Measurements from ENCODE around the gene INSIG2. TPM values are rescaled to one million over a fixed set of nuclear protein-coding genes. Genes with fewer than 3 reads are reported as not detected.

The INSIG2 gene
- polyA plus RNA-seq, 4 donors, result 28.5 to 37.6 (median 34.4) TPM

- DNase-seq (ENCODE audit: low read depth in 4 of 4, low spot score in 3 of 4), result no peak
These were observed 36.1 kb downstream of the INSIG2 start for GRCh38 chr2:118124288-118124891.

GRCh38 chr2:118127250-118127649, 39.0 kb downstream of the INSIG2 start:
- DNase-seq (ENCODE audit: low read depth in 4 of 4, low spot score in 3 of 4), result no peak

- DNase-seq (ENCODE audit: low read depth in 4 of 4, low spot score in 3 of 4), result no peak
These were observed 40.6 kb downstream of the INSIG2 start for GRCh38 chr2:118128826-118129225.

DNA sequence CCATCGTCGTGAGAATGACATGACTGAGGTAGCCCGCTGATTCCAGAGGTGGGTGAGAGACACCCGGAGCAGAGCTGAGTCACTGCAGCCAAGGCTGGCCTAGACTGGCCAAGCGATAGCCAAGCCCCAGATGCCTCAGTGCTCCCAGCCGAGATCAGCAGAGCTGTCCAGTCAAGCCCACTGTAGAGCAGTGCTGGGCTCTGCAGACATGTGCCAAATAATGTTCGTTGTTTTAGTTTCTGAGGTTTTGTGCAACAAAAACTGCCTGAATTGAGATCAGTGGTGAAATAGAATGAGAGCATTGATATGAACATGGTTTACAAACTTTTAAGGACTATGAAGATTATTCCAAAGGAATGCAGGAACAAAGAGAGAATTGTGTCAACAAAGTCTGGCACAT, 42.1 kb downstream of the INSIG2 start:
- no peak for DNase-seq (ENCODE audit: low read depth in 4 of 4, low spot score in 3 of 4)

- no peak for DNase-seq (ENCODE audit: low read depth in 4 of 4, low spot score in 3 of 4)
These were observed 43.5 kb downstream of the INSIG2 start for GRCh38 chr2:118131771-118132170.

DNA sequence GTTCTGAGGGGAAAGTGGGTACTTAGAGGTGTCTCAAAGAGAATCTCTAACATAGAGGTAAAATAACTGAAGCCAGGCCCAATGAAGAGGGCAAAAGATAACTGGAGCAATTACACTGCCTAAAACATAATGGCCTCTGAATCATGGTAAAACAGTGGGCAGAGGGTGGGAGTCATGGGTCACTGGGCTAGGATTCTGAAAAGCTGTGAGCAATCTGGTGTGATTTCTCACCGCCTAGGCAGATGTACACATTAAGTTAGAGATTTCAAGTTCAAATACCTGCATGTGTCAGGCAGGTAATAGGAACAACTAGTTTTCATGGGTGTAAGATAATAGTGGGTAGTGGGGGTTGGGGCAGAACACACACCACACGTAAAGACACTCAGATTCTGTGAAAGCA, 45.6 kb downstream of the INSIG2 start:
- no peak for DNase-seq (ENCODE audit: low read depth in 4 of 4, low spot score in 3 of 4)

DNA sequence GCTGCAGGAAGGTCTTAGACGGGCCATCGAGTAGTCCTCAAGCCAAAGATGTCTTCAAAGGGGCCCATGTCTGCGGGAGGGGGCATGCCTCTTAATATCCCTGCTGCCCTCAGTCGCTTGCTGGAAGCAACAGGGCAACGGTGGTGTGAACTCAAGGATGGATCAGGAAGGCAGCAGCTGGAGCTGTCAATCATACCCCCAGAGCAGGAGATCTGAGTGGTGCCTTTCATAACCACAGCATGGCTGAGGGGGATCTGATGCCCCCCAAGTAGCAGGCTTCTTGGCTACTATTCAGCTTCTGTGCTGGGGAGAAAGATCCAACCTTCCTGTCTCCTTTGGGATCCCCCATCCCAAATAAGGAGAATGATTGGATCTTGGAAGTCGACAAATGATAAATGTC, 46.4 kb downstream of the INSIG2 start:
- DNase-seq (ENCODE audit: low read depth in 4 of 4, low spot score in 3 of 4), result no peak

DNA sequence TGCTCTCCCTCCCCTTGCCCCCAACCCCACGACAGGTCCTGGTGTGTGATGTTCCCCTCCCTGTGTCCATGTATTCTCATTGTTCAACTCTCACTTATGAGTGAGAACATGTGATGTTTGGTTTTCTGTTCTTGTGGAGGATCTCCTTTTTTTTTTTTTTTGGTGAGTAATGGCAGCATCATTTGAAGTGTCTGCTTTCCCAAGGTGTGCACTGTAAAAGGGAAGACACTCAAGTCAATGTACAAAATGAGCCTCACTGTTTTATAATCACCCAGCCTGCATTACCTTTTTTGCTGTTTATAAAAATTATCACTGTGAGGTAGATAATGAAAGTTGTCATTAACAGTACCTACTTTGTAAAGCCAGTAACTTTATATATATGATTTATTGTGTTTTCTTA, 56.9 kb downstream of the INSIG2 start:
- DNase-seq (ENCODE audit: low read depth in 4 of 4, low spot score in 3 of 4), result no peak

GRCh38 chr2:118145806-118146205, 57.5 kb downstream of the INSIG2 start:
- no peak for DNase-seq (ENCODE audit: low read depth in 4 of 4, low spot score in 3 of 4)

- no peak for DNase-seq (ENCODE audit: low read depth in 4 of 4, low spot score in 3 of 4)
These were observed 58.3 kb downstream of the INSIG2 start for GRCh38 chr2:118146315-118147283.

DNA sequence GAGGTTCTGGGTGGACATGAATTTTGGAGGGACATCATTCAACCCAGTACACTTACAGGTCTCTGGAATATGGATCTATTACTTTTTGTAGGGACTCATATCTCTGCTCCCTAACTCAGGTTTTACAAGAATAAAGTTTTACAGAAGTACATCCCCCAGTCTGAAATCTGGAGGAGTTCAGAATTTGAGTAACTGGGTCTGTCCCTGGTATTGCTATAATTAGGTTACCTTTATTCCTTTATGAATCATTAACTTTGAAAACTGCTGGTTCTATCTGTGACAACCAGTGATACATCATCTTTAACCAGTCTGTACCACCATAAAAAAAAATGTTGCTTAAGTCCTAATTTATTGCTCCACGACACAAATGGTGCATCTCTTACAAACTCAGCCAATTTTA, 59.9 kb downstream of the INSIG2 start:
- DNase-seq (ENCODE audit: low read depth in 4 of 4, low spot score in 3 of 4), result no peak

DNA sequence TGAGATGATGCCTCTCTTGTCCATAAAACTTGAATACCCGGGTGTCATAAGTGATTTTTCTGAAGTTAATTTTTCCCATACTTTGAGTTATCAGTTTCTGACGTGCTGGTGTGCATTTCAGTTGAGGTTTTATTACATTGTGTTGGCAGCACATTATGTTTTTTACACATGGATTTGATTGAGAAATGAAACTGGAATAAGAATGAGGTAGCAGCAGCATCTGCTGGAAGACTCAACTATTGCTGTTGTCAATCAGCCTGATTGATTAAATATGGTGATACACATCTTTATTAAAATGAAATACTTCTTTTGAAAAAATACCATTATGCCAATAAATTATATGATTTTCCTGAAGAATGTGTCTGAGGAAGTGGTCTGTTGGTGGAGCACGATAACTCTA, 60.5 kb downstream of the INSIG2 start:
- no peak for DNase-seq (ENCODE audit: low read depth in 4 of 4, low spot score in 3 of 4)

- DNase-seq (ENCODE audit: low read depth in 4 of 4, low spot score in 3 of 4), result no peak
These were observed 62.0 kb downstream of the INSIG2 start for GRCh38 chr2:118150294-118150693.

DNA sequence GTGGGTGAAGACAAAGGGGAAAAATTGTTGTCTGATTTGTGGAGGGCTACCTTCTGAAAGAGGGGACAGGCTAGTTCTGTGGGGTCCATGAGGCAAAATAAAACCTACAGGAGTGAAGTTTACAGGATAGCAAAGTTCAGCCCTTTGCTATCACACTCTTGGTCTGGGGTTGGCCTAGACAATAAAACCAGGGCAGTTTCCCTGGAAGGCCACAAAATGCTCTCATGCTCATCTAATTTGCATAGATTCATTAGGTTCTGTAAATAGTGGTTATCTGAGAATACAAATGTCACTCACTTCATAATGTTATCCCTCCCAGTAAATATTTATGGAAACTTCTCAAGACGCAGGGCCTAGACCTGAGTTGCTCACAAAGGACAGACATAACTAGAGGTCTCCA, 63.6 kb downstream of the INSIG2 start:
- no peak for DNase-seq (ENCODE audit: low read depth in 4 of 4, low spot score in 3 of 4)

DNA sequence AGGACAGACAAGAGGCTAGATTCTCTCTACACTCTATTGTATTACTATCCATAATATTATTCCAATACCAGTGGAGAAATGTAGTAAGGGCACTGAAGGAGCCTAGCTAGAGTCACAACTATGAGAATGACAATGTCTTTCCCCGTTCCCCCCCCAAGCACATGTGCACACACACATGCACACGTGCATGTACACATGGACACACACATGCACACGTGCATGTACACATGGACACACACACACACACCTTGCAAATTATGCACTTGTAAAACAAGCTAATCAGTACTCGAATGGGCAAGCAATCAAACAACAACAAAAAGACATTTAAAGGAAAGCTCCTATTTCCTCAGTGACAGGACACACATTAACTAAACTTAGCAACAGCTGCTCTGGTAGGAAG, 65.2 kb downstream of the INSIG2 start:
- no peak for DNase-seq (ENCODE audit: low read depth in 4 of 4, low spot score in 3 of 4)

- no peak for DNase-seq (ENCODE audit: low read depth in 4 of 4, low spot score in 3 of 4)
These were observed 65.9 kb downstream of the INSIG2 start for GRCh38 chr2:118154176-118154575.

Other genes with a start within 250 kb of the INSIG2 start
- 10 to 100 TPM; 37.7 to 52.2 (median 42.1) TPM for gene CCDC93, start 74.4 kb upstream of the INSIG2 start, polyA plus RNA-seq (ENCODE audit: insufficient read length in 4 of 4)